Colonic mucosa (tissue), 4 donors: Measurements from ENCODE around the gene PRMT7. TPM values are rescaled to one million over a fixed set of nuclear protein-coding genes. Genes with fewer than 3 reads are reported as not detected.

Experiments
- DNase-seq: peaks from one replicate; pipeline ENCODE4 v3.0.0-alpha.2; 2020
- H3K27ac ChIP-seq: fragments of 200-600 bp; one replicate; pipeline ENCODE4 v1.8.0; 2021
- H3K27me3 ChIP-seq: fragments of 200-600 bp; one replicate; pipeline ENCODE4 v1.8.0; 2021
- H3K36me3 ChIP-seq: fragments of 200-600 bp; one replicate; pipeline ENCODE4 v1.8.0; 2021
- H3K4me1 ChIP-seq: fragments of 200-600 bp; one replicate; pipeline ENCODE4 v1.8.0; 2021; ENCODE audit warnings: mild to moderate bottlenecking
- H3K4me3 ChIP-seq: fragments of 200-600 bp; one replicate; pipeline ENCODE4 v1.8.0; 2021
- H3K9ac ChIP-seq, 2 donors: one replicate each; pipeline ENCODE4 v1.7.0; 2013; ENCODE audit warnings: control low read depth in 2 of 2, low read depth in 2 of 2, low read length in 2 of 2
- H3K9me3 ChIP-seq: fragments of 200-600 bp; one replicate; pipeline ENCODE4 v1.8.0; 2021
- CTCF ChIP-seq: fragments of 200-600 bp; IDR thresholded peaks from one replicate; pipeline ENCODE4 v1.8.0; 2022; ENCODE audit warnings: antibody characterized with exemption, mild to moderate bottlenecking
- intact Hi-C: fragments of 100-400 bp; cut with DNase I; formaldehyde crosslinking; loops from one replicate; pipeline ENCODE4 v1.14.1; 2022
- total RNA-seq, 2 donors: library from RNA; stranded (reverse); fragmentation: NEBNext Ultra II Directional in 1 of 2; extraction: Animal tissue kit (Norgen Biotek cat#: 25700) in 1 of 2; gene quantifications; one replicate each; pipeline ENCODE4 v1.2.1, GENCODE V29; 2021
- donor health status: healthy.
- donor health status: DM: no; HTN: no; CAD: no.
- donor health status: DM: no; HTN: no; CAD: no.

The PRMT7 gene
- total RNA-seq, 2 donors from 2014 or later, result 18.0 to 45.4 TPM

- H3K9ac ChIP-seq, result no peak overlapping the region
- H3K4me1 ChIP-seq, result no peaks in the 10 kb centered on the region
- no peaks in the 10 kb centered on the region for H3K36me3 ChIP-seq
- no peak for TF ChIP-seq CTCF
- intact Hi-C loops, result no loop called here
- H3K27me3 ChIP-seq, result no peaks in the 10 kb centered on the region
- H3K4me3 ChIP-seq, result no peak overlapping the region
- no peak overlapping the region for H3K27ac ChIP-seq
- no peaks in the 10 kb centered on the region for H3K9me3 ChIP-seq
- no peak for DNase-seq
Measured at GRCh38 chr16:68358951-68359350, 48.1 kb downstream of the PRMT7 start.

GRCh38 chr16:68359398-68360191 is 48.8 kb downstream of the PRMT7 start:
- no peak overlapping the region for H3K27ac ChIP-seq
- intact Hi-C loops, result no loop called here
- no peaks in the 10 kb centered on the region for H3K36me3 ChIP-seq
- no peaks in the 10 kb centered on the region for H3K9me3 ChIP-seq
- H3K4me1 ChIP-seq, result no peaks in the 10 kb centered on the region
- no peak for DNase-seq
- H3K9ac ChIP-seq, result no peak overlapping the region
- H3K4me3 ChIP-seq, result no peak overlapping the region
- H3K27me3 ChIP-seq, result no peaks in the 10 kb centered on the region
- no peak for TF ChIP-seq CTCF

DNA sequence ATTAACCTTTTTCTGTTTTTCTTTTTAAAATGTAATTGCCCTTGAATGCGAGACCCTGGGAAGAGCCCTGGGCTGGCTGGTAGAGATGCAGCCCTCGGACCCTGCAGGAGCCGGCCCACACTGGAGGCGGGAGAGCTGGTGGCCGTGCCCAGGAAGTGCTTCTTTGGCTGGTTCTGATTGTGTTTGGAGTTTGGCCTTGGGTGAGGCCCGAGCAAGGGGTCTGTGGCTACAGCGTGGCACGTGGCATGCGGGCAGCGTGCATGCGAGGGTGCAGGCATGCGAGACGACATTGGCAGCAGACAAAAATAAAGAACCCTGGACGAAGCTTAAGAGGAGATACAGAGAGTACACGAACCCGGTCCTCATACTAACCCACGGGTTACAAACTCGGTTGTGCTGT is 49.7 kb downstream of the PRMT7 start:
- Histone ChIP-seq H3K9ac (no peak overlapping the region), H3K9me3 (no peaks in the 10 kb centered on the region), H3K4me3 (no peak overlapping the region), H3K27me3 (no peaks in the 10 kb centered on the region), H3K27ac (no peak overlapping the region), H3K36me3 (no peaks in the 10 kb centered on the region), H3K4me1 (no peaks in the 10 kb centered on the region)
- TF ChIP-seq CTCF, result no peak
- intact Hi-C loops, result no loop called here
- DNase-seq, result no peak

GRCh38 chr16:68360956-68361355 is 50.1 kb downstream of the PRMT7 start:
- Histone ChIP-seq H3K27ac (no peak overlapping the region), H3K9ac (no peak overlapping the region), H3K9me3 (no peaks in the 10 kb centered on the region), H3K4me3 (no peak overlapping the region), H3K27me3 (no peaks in the 10 kb centered on the region), H3K4me1 (no peaks in the 10 kb centered on the region), H3K36me3 (no peaks in the 10 kb centered on the region)
- no peak for DNase-seq
- TF ChIP-seq CTCF, result no peak
- intact Hi-C loops, result no loop called here

DNA sequence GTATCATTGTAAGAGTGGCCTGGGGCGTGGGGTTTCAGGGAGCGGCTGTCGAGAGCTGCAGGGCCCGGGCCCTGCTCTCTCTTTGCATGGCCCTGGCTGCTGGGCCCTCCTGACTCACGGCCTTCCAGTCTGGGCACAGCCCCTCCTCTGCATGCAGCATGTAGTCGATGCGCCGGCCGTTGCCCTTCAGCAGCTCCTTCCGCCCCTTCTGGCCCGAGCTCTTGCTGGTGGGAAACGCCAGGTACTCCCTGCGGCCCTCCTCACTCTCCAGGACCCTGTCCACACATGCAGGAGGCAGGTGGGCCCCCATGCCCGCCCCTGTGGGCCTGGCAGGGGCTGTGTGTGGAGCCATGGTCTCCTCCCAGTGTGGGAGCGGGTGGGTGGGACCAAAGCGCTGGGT is 50.7 kb downstream of the PRMT7 start:
- no peak for TF ChIP-seq CTCF
- H3K9me3 ChIP-seq, result no peaks in the 10 kb centered on the region
- H3K4me3 ChIP-seq, result no peak overlapping the region
- DNase-seq, result no peak
- no peaks in the 10 kb centered on the region for H3K36me3 ChIP-seq
- no peak overlapping the region for H3K9ac ChIP-seq
- H3K27me3 ChIP-seq, result no peaks in the 10 kb centered on the region
- no peak overlapping the region for H3K27ac ChIP-seq
- no peaks in the 10 kb centered on the region for H3K4me1 ChIP-seq
- intact Hi-C loops, result no loop called here
